H9 (cell line): ENCODE data around the gene GIT2. TPM values are rescaled to one million over a fixed set of nuclear protein-coding genes. Genes with fewer than 3 reads are reported as not detected.

Source experiments
- DNase-seq: peaks from one replicate; pipeline ENCODE4 v3.0.0-alpha.2; 2017
- H2AFZ ChIP-seq: one replicate; pipeline ENCODE4 v1.6.1; 2013; ENCODE audit warnings: mild to moderate bottlenecking, low read length, control low read depth, moderate library complexity
- H2AK5ac ChIP-seq: 2 replicates; pipeline ENCODE4 v1.6.1; 2013; ENCODE audit warnings: low read length, control low read depth, mixed read lengths; ENCODE audit not compliant: insufficient read length
- H2BK120ac ChIP-seq: one replicate; pipeline ENCODE4 v1.6.1; 2013; ENCODE audit warnings: low read depth, mild to moderate bottlenecking, low read length, control low read depth, inconsistent platforms; ENCODE audit not compliant: poor library complexity, severe bottlenecking
- H2BK12ac ChIP-seq: 2 replicates; pipeline ENCODE4 v1.6.1; 2013; ENCODE audit warnings: low read length, control low read depth, mixed read lengths, low read depth; ENCODE audit not compliant: insufficient read length
- H2BK15ac ChIP-seq: 2 replicates; pipeline ENCODE4 v1.6.1; 2013; ENCODE audit warnings: low read depth, low read length, control low read depth
- H2BK20ac ChIP-seq: one replicate; pipeline ENCODE4 v1.6.1; 2013; ENCODE audit warnings: low read depth, mild to moderate bottlenecking, low read length, control low read depth, inconsistent platforms; ENCODE audit not compliant: poor library complexity, severe bottlenecking
- H2BK5ac ChIP-seq: 2 replicates; pipeline ENCODE4 v1.6.1; 2013; ENCODE audit warnings: low read length, control low read depth, mixed read lengths; ENCODE audit not compliant: insufficient read length
- H3K14ac ChIP-seq: 2 replicates; pipeline ENCODE4 v1.6.1; 2013; ENCODE audit warnings: low read length, control low read depth; ENCODE audit not compliant: insufficient read depth
- H3K18ac ChIP-seq: 2 replicates; pipeline ENCODE4 v1.6.1; 2013; ENCODE audit warnings: low read depth, mild to moderate bottlenecking, mixed read lengths, low read length, control low read depth; ENCODE audit not compliant: insufficient read length
- H3K23ac ChIP-seq: 2 replicates; pipeline ENCODE4 v1.6.1; 2013; ENCODE audit warnings: low read length, control low read depth, mixed read lengths, low read depth; ENCODE audit not compliant: insufficient read length
- H3K23me2 ChIP-seq: 2 replicates; pipeline ENCODE4 v1.6.1; 2013; ENCODE audit warnings: low read depth, mild to moderate bottlenecking, mixed read lengths, low read length, control low read depth; ENCODE audit not compliant: insufficient read length, poor library complexity, severe bottlenecking
- H3K27ac ChIP-seq: 2 replicates; pipeline ENCODE4 v1.5.1; 2013; ENCODE audit warnings: low read length, control low read depth, mixed read lengths, low read depth; ENCODE audit not compliant: insufficient read length
- H3K27me3 ChIP-seq: 2 replicates; pipeline ENCODE4 v1.6.1; 2013; ENCODE audit warnings: low read length, control low read depth, inconsistent platforms; ENCODE audit not compliant: insufficient read depth
- H3K4ac ChIP-seq: 2 replicates; pipeline ENCODE4 v1.6.1; 2013; ENCODE audit warnings: low read depth, mild to moderate bottlenecking, control low read depth, inconsistent platforms, low read length, moderate library complexity
- H3K4me1 ChIP-seq: 2 replicates; pipeline ENCODE4 v1.6.1; 2013; ENCODE audit warnings: low read length, control low read depth, inconsistent platforms; ENCODE audit not compliant: insufficient read depth
- H3K4me2 ChIP-seq: 2 replicates; pipeline ENCODE4 v1.6.1; 2013; ENCODE audit warnings: low read length, control low read depth, mixed read lengths; ENCODE audit not compliant: insufficient read length, insufficient read depth
- H3K56ac ChIP-seq: 2 replicates; pipeline ENCODE4 v1.6.1; 2013; ENCODE audit warnings: low read depth, mild to moderate bottlenecking, mixed read lengths, low read length, control low read depth; ENCODE audit not compliant: insufficient read length
- H3K79me1 ChIP-seq: 2 replicates; pipeline ENCODE4 v1.6.1; 2013; ENCODE audit warnings: low read depth, mild to moderate bottlenecking, moderate library complexity, low read length, control low read depth, inconsistent platforms; ENCODE audit not compliant: insufficient read depth, poor library complexity, severe bottlenecking
- H3K79me2 ChIP-seq: 2 replicates; pipeline ENCODE4 v1.6.1; 2013; ENCODE audit warnings: low read length, control low read depth, inconsistent platforms; ENCODE audit not compliant: insufficient read depth
- H3K9ac ChIP-seq: 2 replicates; pipeline ENCODE4 v1.6.1; 2013; ENCODE audit warnings: low read length, control low read depth, mixed read lengths; ENCODE audit not compliant: insufficient read length; ENCODE audit errors: extremely low read depth
- H3K9me3 ChIP-seq: one replicate; pipeline ENCODE4 v1.6.1; 2013; ENCODE audit warnings: low read depth, low read length, inconsistent platforms; ENCODE audit not compliant: control insufficient read depth
- H3T11ph ChIP-seq: one replicate; pipeline ENCODE4 v1.6.1; 2013; ENCODE audit warnings: mild to moderate bottlenecking, low read length, control low read depth, inconsistent platforms
- H4K20me1 ChIP-seq: one replicate; pipeline ENCODE4 v1.6.1; 2013; ENCODE audit not compliant: control insufficient read depth, insufficient read length, insufficient read depth
- H4K5ac ChIP-seq: 2 replicates; pipeline ENCODE4 v1.6.1; 2013; ENCODE audit warnings: low read depth, mild to moderate bottlenecking, mixed read lengths, low read length, control low read depth; ENCODE audit not compliant: insufficient read length
- H4K8ac ChIP-seq: replicated peaks from 2 replicates; pipeline ENCODE4 v1.6.1; 2013; ENCODE audit warnings: low read length, control low read depth, mixed read lengths, low read depth; ENCODE audit not compliant: insufficient read length
- H4K91ac ChIP-seq: 2 replicates; pipeline ENCODE4 v1.6.1; 2013; ENCODE audit warnings: low read depth, mild to moderate bottlenecking, moderate library complexity, mixed read lengths, low read length, control low read depth; ENCODE audit not compliant: insufficient read length
- H3K27ac Mint-ChIP-seq, 3 experiments: 2 replicates in 2 of 3; 3 replicates in 1 of 3; pipeline ENCODE4 v1.8.0; 2020 to 2021; ENCODE audit warnings: mixed read lengths in 3 of 3, mild to moderate bottlenecking in 1 of 3, moderate library complexity in 1 of 3
- H3K27me3 Mint-ChIP-seq: 2 replicates; pipeline ENCODE4 v1.8.0; 2021; ENCODE audit warnings: low read depth, mild to moderate bottlenecking, moderate library complexity, mixed read lengths
- H3K36me3 Mint-ChIP-seq, 3 experiments: 2 replicates in 2 of 3; 3 replicates in 1 of 3; pipeline ENCODE4 v1.8.0; 2020 to 2021; ENCODE audit warnings: low read depth in 3 of 3, mixed read lengths in 3 of 3; ENCODE audit not compliant: insufficient read depth in 1 of 3
- H3K4me1 Mint-ChIP-seq, 2 experiments: 2 replicates each; pipeline ENCODE4 v1.8.0; 2020; ENCODE audit warnings: mixed read lengths in 2 of 2
- H3K4me3 Mint-ChIP-seq, 2 experiments: 2 replicates in 1 of 2; 3 replicates in 1 of 2; pipeline ENCODE4 v1.8.0; 2020 to 2021; ENCODE audit warnings: mild to moderate bottlenecking in 2 of 2, mixed read lengths in 2 of 2, moderate library complexity in 1 of 2
- H3K9me3 Mint-ChIP-seq, 2 experiments: 2 replicates in 1 of 2; 3 replicates in 1 of 2; pipeline ENCODE4 v1.8.0; 2020; ENCODE audit warnings: mild to moderate bottlenecking in 2 of 2, mixed read lengths in 2 of 2, moderate library complexity in 1 of 2
- CTCF ChIP-seq: fragments of 200-600 bp; sonication (generic); conservative IDR thresholded peaks from 3 replicates; pipeline ENCODE4 v1.8.0; 2021; ENCODE audit warnings: antibody characterized with exemption, mild to moderate bottlenecking
- WGBS: extraction: QIAGEN DNeasy Blood & Tissue Kit; methylation state at CpG from one replicate; pipeline ENCODE4 v1.1.7; 2013; ENCODE audit warnings: missing lambda C conversion rate, low lambda C conversion rate, mixed read lengths; ENCODE audit not compliant: insufficient read length; ENCODE audit errors: extremely low coverage; 5-methylcytosine and 5-hydroxymethylcytosine counted together
- total RNA-seq: library from RNA; stranded (reverse); gene quantifications from 2 replicates; pipeline ENCODE4 v1.2.1, GENCODE V29; 2021

GIT2 gene
- total RNA-seq, 1 experiment from 2014 or later = 27.0 TPM

GRCh38 chr12:109998241-109998903 lies 2.2 kb upstream of the GIT2 start:
- Histone ChIP-seq H2BK12ac (no peak overlapping the region), H3K23me2 (peaks cover 16% of the 10 kb centered on the region), H3K14ac (no peak overlapping the region), H3K4me1 (peaks cover 2% of the 10 kb centered on the region; the same call in 1 of the 2 replicates), H4K5ac (no peak overlapping the region), H2AK5ac (no peak overlapping the region), H3K23ac (no peak overlapping the region), H3K56ac (no peak overlapping the region), H3K27me3 (no peaks in the 10 kb centered on the region), H2BK20ac (no peak overlapping the region), H3K18ac (peak overlapping the region; percentile 66), H3K27ac (no peak overlapping the region), H4K20me1 (peaks cover 3% of the 10 kb centered on the region), H4K91ac (no peak overlapping the region), H3K79me1 (no peaks in the 10 kb centered on the region), H2BK5ac (no peak overlapping the region), H3K9ac (peak overlapping the region; percentile 39), H2BK120ac (no peak overlapping the region), H3K79me2 (no peaks in the 10 kb centered on the region), H3T11ph (no peak overlapping the region), H3K4me2 (peak overlapping the region; percentile 97), H4K8ac (no peak overlapping the region), H2BK15ac (no peak overlapping the region), H3K4ac (no peak overlapping the region), H2AFZ (no peak overlapping the region), H3K9me3 (no peaks in the 10 kb centered on the region)
- Mint-ChIP-seq H3K9me3 (no peaks in the 10 kb centered on the region), H3K36me3 (no peaks in the 10 kb centered on the region; a peak in 2 of 7 replicates), H3K4me3 (peak overlapping the region; percentile 83 to 91), H3K4me1 (peaks cover 27 to 30% of the 10 kb centered on the region in 2 experiments), H3K27me3 (peaks cover 12% of the 10 kb centered on the region), H3K27ac (peak overlapping the region in 2 of 3 experiments; percentile 95 to 99; a peak in 3 of 7 replicates)
- TF ChIP-seq CTCF = no peak
- WGBS = no CpG with 5 or more reads among the region's 9 CpGs
- no peak for DNase-seq
